ENCODE measurements around the gene SYT17.

- TF ChIP-seq REST (IDR thresholded peaks at IDR 0.05; ENCODE audit: low read depth) = no peak
- TF ChIP-seq CTCF (IDR thresholded peaks at IDR 0.05 in 2 of 3, conservative IDR thresholded peaks at IDR 0.05 in 1 of 3; ENCODE audit: borderline replicate concordance in 1 of 3, insufficient read depth in 1 of 3, low read depth in 2 of 3, low read length in 2 of 3) = no peak
- TF ChIP-seq POLR2A (IDR thresholded peaks at IDR 0.05; ENCODE audit: borderline replicate concordance, extremely low read depth, insufficient read depth, insufficient read length) = no peak
- TF ChIP-seq SIN3A (IDR thresholded peaks at IDR 0.05; ENCODE audit: low read depth) = no peak
- TF ChIP-seq POLR2AphosphoS5 (IDR thresholded peaks at IDR 0.05; ENCODE audit: low read depth, low read length) = no peak
- no peak for TF ChIP-seq EGR1 (IDR thresholded peaks at IDR 0.05; ENCODE audit: low read depth)
- TF ChIP-seq ZNF274 (IDR thresholded peaks at IDR 0.05; ENCODE audit: low read depth, low read length) = no peak
- no peak for TF ChIP-seq EZH2 (IDR thresholded peaks at IDR 0.05)
- no peak for TF ChIP-seq JUND (IDR thresholded peaks at IDR 0.05)
These were observed 40.8 kb upstream of the SYT17 start for GRCh38 chr16:19127205-19127604.
